Neuronal stem cell (in vitro differentiated cells): ENCODE measurements around the gene TBC1D14.

ENCODE experiments used
- DNase-seq: peaks from one replicate; pipeline ENCODE4 v3.0.0-alpha.2; 2013; ENCODE audit warnings: low spot score
- H2AFZ ChIP-seq: one replicate; pipeline ENCODE4 v1.6.1; 2013; ENCODE audit warnings: mild to moderate bottlenecking, low read length, inconsistent platforms
- H2AK5ac ChIP-seq: 2 replicates; pipeline ENCODE4 v1.6.1; 2013; ENCODE audit warnings: low read depth, mild to moderate bottlenecking, inconsistent platforms, low read length, moderate library complexity, mixed read lengths
- H2BK120ac ChIP-seq: 2 replicates; pipeline ENCODE4 v1.6.1; 2013; ENCODE audit warnings: low read depth, mild to moderate bottlenecking, inconsistent platforms, low read length, moderate library complexity, mixed read lengths
- H2BK12ac ChIP-seq: one replicate; pipeline ENCODE4 v1.6.1; 2013; ENCODE audit warnings: low read length, inconsistent platforms
- H2BK15ac ChIP-seq: 2 replicates; pipeline ENCODE4 v1.6.1; 2013; ENCODE audit warnings: mild to moderate bottlenecking, low read length, inconsistent platforms, mixed read lengths
- H2BK5ac ChIP-seq: one replicate; pipeline ENCODE4 v1.6.1; 2013; ENCODE audit warnings: inconsistent platforms, mild to moderate bottlenecking, low read length, moderate library complexity
- H3K14ac ChIP-seq: one replicate; pipeline ENCODE4 v1.6.1; 2013; ENCODE audit warnings: low read length, inconsistent platforms
- H3K18ac ChIP-seq: 2 replicates; pipeline ENCODE4 v1.6.1; 2013; ENCODE audit warnings: low read length, inconsistent platforms
- H3K23ac ChIP-seq: 2 replicates; pipeline ENCODE4 v1.6.1; 2013; ENCODE audit warnings: low read depth, mild to moderate bottlenecking, mixed read lengths, low read length, inconsistent platforms; ENCODE audit not compliant: poor library complexity
- H3K27ac ChIP-seq: replicated peaks from 3 replicates; pipeline ENCODE4 v1.5.1; 2013; ENCODE audit warnings: low read length, inconsistent platforms
- H3K27me3 ChIP-seq, 3 experiments: 2 replicates each; pipeline ENCODE4 v1.6.1; 2013; ENCODE audit warnings: low read length in 3 of 3, mild to moderate bottlenecking in 2 of 3, inconsistent platforms in 1 of 3, low read depth in 1 of 3, mixed read lengths in 1 of 3, moderate library complexity in 1 of 3; ENCODE audit not compliant: control insufficient read depth in 3 of 3, insufficient read depth in 3 of 3
- H3K36me3 ChIP-seq, 2 donors: replicated peaks in 1 of 2; 2 replicates each; pipeline ENCODE4 v1.6.1; 2013; ENCODE audit warnings: low read length in 2 of 2; ENCODE audit not compliant: control insufficient read depth in 2 of 2, insufficient read depth in 2 of 2
- H3K4ac ChIP-seq: 2 replicates; pipeline ENCODE4 v1.6.1; 2013; ENCODE audit warnings: inconsistent platforms, mild to moderate bottlenecking, low read length, moderate library complexity
- H3K4me1 ChIP-seq, 2 donors: 1 replicate in 1 of 2; 2 replicates in 1 of 2; pipeline ENCODE4 v1.6.1; 2013; ENCODE audit warnings: low read length in 2 of 2, low read depth in 1 of 2; ENCODE audit not compliant: control insufficient read depth in 2 of 2, insufficient read depth in 1 of 2
- H3K4me2 ChIP-seq: one replicate; pipeline ENCODE4 v1.6.1; 2013; ENCODE audit warnings: mild to moderate bottlenecking, low read length, inconsistent platforms; ENCODE audit not compliant: insufficient read depth, poor library complexity, severe bottlenecking
- H3K4me3 ChIP-seq, 2 donors: 2 replicates each; pipeline ENCODE4 v1.5.1; 2013; ENCODE audit warnings: low read length in 2 of 2, mild to moderate bottlenecking in 2 of 2, inconsistent platforms in 1 of 2, moderate library complexity in 1 of 2
- H3K79me1 ChIP-seq: one replicate; pipeline ENCODE4 v1.6.1; 2013; ENCODE audit warnings: low read depth, mild to moderate bottlenecking, inconsistent platforms, low read length, moderate library complexity
- H3K9ac ChIP-seq: one replicate; pipeline ENCODE4 v1.6.1; 2013; ENCODE audit warnings: mild to moderate bottlenecking, low read depth, low read length, inconsistent platforms; ENCODE audit not compliant: poor library complexity
- H3K9me3 ChIP-seq, 2 donors: replicated peaks in 1 of 2; 2 replicates each; pipeline versions ENCODE3 to v1.6.1; 2013; ENCODE audit warnings: low read length in 2 of 2, mild to moderate bottlenecking in 2 of 2, inconsistent platforms in 1 of 2, low read depth in 1 of 2, mixed read lengths in 1 of 2, moderate library complexity in 1 of 2; ENCODE audit not compliant: control insufficient read depth in 2 of 2, insufficient read depth in 1 of 2
- H4K8ac ChIP-seq: one replicate; pipeline ENCODE4 v1.6.1; 2013; ENCODE audit warnings: low read depth, mild to moderate bottlenecking, inconsistent platforms, low read length, moderate library complexity
- H4K91ac ChIP-seq: one replicate; pipeline ENCODE4 v1.6.1; 2013; ENCODE audit warnings: low read length, low read depth, mild to moderate bottlenecking, inconsistent platforms; ENCODE audit not compliant: poor library complexity
- WGBS, 2 donors: extraction: QIAGEN DNeasy Blood & Tissue Kit; methylation state at CpG; one replicate each; pipeline ENCODE4 v1.1.7; 2013; ENCODE audit warnings: missing lambda C conversion rate in 2 of 2, mixed read lengths in 1 of 2; ENCODE audit not compliant: insufficient read length in 2 of 2, insufficient replicate concordance in 1 of 2; ENCODE audit errors: extremely low coverage in 2 of 2; 5-methylcytosine and 5-hydroxymethylcytosine counted together

The TBC1D14 gene

DNA sequence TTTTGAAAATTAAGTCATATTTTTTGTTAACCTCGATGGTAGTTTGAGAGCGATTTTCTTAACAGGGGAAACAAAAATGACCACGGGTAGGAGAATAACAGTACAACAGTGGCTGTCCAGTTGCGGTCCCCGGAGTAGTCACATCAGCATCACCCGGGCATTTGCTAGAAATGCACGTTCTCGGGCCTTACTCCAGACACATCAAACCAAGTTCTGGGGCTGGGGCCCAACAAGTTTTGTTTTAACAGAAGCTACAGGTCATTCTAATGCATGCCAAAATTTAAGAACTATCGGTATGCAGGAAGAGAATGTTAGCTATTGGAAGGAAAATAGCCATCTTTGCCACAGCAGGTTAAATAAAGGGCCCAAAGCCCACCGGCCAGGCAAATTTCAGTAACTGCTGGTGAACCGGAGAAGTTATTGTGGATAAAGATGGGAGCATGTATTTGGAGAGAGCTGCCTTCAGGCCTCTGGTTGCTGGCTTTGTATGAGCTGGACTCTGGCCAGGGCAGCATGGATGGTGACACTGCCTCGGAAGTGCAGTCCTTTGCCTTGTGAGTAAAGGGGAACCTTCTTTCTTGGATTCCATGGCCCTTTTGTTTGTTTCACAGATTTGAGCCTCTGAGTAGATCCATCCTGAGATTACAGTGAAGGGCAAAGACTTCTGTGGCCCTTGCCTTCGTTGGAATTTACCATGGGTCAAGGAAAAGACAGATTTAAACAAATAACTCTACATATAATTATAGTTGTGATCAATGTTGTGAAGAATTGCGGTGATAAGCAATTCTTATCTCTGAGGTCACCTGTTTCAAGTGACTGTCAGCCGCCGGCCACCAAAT lies 62.1 kb downstream of the TBC1D14 start:
- no peak overlapping the region for H2BK5ac ChIP-seq
- no peak overlapping the region for H2BK120ac ChIP-seq
- DNase-seq = no peak
- no peak overlapping the region for H3K4ac ChIP-seq
- peaks cover 2 to 20% of the 10 kb centered on the region in 2 donors for H3K36me3 ChIP-seq
- no peak overlapping the region for H4K8ac ChIP-seq
- H3K18ac ChIP-seq = no peak overlapping the region
- H3K27ac ChIP-seq = no peak overlapping the region
- H3K4me2 ChIP-seq = no peak overlapping the region
- WGBS, 2 donors = no CpG with 5 or more reads among the region's 16 CpGs
- no peak overlapping the region for H2AFZ ChIP-seq
- H3K27me3 ChIP-seq = no peaks in the 10 kb centered on the region
- no peaks in the 10 kb centered on the region for H3K79me1 ChIP-seq
- H3K9me3 ChIP-seq = peaks cover 0 to 3% of the 10 kb centered on the region in 2 donors
- peaks cover 9 to 13% of the 10 kb centered on the region in 2 donors for H3K4me1 ChIP-seq
- H3K4me3 ChIP-seq = no peak overlapping the region
- no peak overlapping the region for H3K9ac ChIP-seq
- H2AK5ac ChIP-seq = no peak overlapping the region
- H3K14ac ChIP-seq = no peak overlapping the region
- no peak overlapping the region for H3K23ac ChIP-seq
- H4K91ac ChIP-seq = no peak overlapping the region
- no peak overlapping the region for H2BK15ac ChIP-seq
- no peak overlapping the region for H2BK12ac ChIP-seq

GRCh38 chr4:6972375-6972650 lies 62.7 kb downstream of the TBC1D14 start:
- Histone ChIP-seq H2BK15ac (no peak overlapping the region), H3K4me3 (no peak overlapping the region), H3K14ac (no peak overlapping the region), H2BK5ac (no peak overlapping the region), H3K9ac (no peak overlapping the region), H4K91ac (no peak overlapping the region), H3K9me3 (peaks cover 0 to 3% of the 10 kb centered on the region in 2 donors), H3K4ac (no peak overlapping the region), H3K79me1 (no peaks in the 10 kb centered on the region), H3K18ac (peak overlapping the region; percentile 9), H3K36me3 (peaks cover 2 to 20% of the 10 kb centered on the region in 2 donors), H3K27me3 (no peaks in the 10 kb centered on the region), H2AK5ac (peak overlapping the region; percentile 41), H4K8ac (no peak overlapping the region), H2AFZ (no peak overlapping the region), H2BK12ac (no peak overlapping the region), H3K23ac (no peak overlapping the region), H3K4me2 (no peak overlapping the region), H3K4me1 (peaks cover 9 to 13% of the 10 kb centered on the region in 2 donors), H3K27ac (no peak overlapping the region), H2BK120ac (no peak overlapping the region)
- WGBS, 2 donors = no CpG with 5 or more reads among the region's 8 CpGs
- no peak for DNase-seq

GRCh38 chr4:6972911-6973310 lies 63.3 kb downstream of the TBC1D14 start:
- Histone ChIP-seq H3K4me2 (no peak overlapping the region), H2BK5ac (no peak overlapping the region), H2AK5ac (no peak overlapping the region), H3K36me3 (peaks cover 2 to 19% of the 10 kb centered on the region in 2 donors), H3K4me1 (peaks cover 9 to 13% of the 10 kb centered on the region in 2 donors), H3K27ac (peak overlapping the region; percentile 7), H2AFZ (no peak overlapping the region), H2BK120ac (no peak overlapping the region), H3K27me3 (no peaks in the 10 kb centered on the region), H3K79me1 (no peaks in the 10 kb centered on the region), H2BK15ac (no peak overlapping the region), H4K91ac (no peak overlapping the region), H4K8ac (no peak overlapping the region), H3K9ac (no peak overlapping the region), H3K23ac (no peak overlapping the region), H3K14ac (no peak overlapping the region), H3K4ac (no peak overlapping the region), H3K18ac (no peak overlapping the region), H3K4me3 (no peak overlapping the region), H3K9me3 (peaks cover 0 to 3% of the 10 kb centered on the region in 2 donors), H2BK12ac (no peak overlapping the region)
- no peak for DNase-seq
- no CpG with 5 or more reads among the region's 9 CpGs for WGBS, 2 donors

GRCh38 chr4:6974138-6974848 lies 64.7 kb downstream of the TBC1D14 start:
- Histone ChIP-seq H3K27me3 (no peaks in the 10 kb centered on the region), H3K36me3 (peaks cover 0 to 8% of the 10 kb centered on the region in 2 donors), H3K4ac (no peak overlapping the region), H2BK5ac (no peak overlapping the region), H2BK12ac (no peak overlapping the region), H3K18ac (no peak overlapping the region), H4K91ac (no peak overlapping the region), H3K27ac (no peak overlapping the region), H2BK15ac (no peak overlapping the region), H2AFZ (no peak overlapping the region), H3K4me2 (no peak overlapping the region), H3K23ac (no peak overlapping the region), H3K4me3 (no peak overlapping the region), H2BK120ac (no peak overlapping the region), H3K9me3 (peaks cover 0 to 3% of the 10 kb centered on the region in 2 donors), H3K14ac (no peak overlapping the region), H3K9ac (no peak overlapping the region), H2AK5ac (no peak overlapping the region), H3K4me1 (peaks cover 9 to 13% of the 10 kb centered on the region in 2 donors), H4K8ac (no peak overlapping the region), H3K79me1 (no peaks in the 10 kb centered on the region)
- WGBS, 2 donors = no CpG with 5 or more reads among the region's 7 CpGs
- peak; percentile 77 for DNase-seq
